DMS153 treated with DMSO at 0.1 percent for 48 hours (cell line): ENCODE measurements around the gene RNF32.

Source experiments
- DNase-seq: peaks from one replicate; lab custom pipeline; 2025; ENCODE audit not compliant: unreplicated experiment; lab: John Stamatoyannopoulos, UW

The RNF32 gene

GRCh38 chr7:156725936-156726335 lies 85.4 kb downstream of the RNF32 start:
- DNase-seq, result no peak
